Measurements from ENCODE around the gene CCDC86. TPM values are rescaled to one million over a fixed set of nuclear protein-coding genes. Genes with fewer than 3 reads are reported as not detected.

Gene CCDC86
- total and polyA plus RNA-seq, 4 experiments from 2014 or later = 7.5 to 17.2 (median 11.0) TPM

GRCh38 chr11:60858236-60858635, 16.3 kb downstream of the CCDC86 start:
- Histone ChIP-seq H3K4me1 (ENCODE audit: insufficient read depth, low read length) (peaks cover 13% of the 10 kb centered on the region), H3K4me3 (ENCODE audit: low read length in 2 of 2) (no peak overlapping the region), H3K27me3 (ENCODE audit: insufficient read depth, low read length) (no peaks in the 10 kb centered on the region), H3K9me3 (ENCODE audit: control insufficient read depth in 1 of 2, low read length in 2 of 2) (no peaks in the 10 kb centered on the region), H3K27ac (ENCODE audit: low read depth, low read length) (no peak overlapping the region), H3K36me3 (ENCODE audit: insufficient read depth, low read length) (no peaks in the 10 kb centered on the region)
- Mint-ChIP-seq H3K4me3 (peak overlapping the region in 1 of 8 donors; percentile 42), H3K4me1 (peaks cover 8 to 21% (median 16%) of the 10 kb centered on the region in 4 donors), H3K27ac (peak overlapping the region in 3 of 7 donors; percentile 30 to 85 (median 83)), H3K9me3 (no peaks in the 10 kb centered on the region), H3K36me3 (no peaks in the 10 kb centered on the region), H3K27me3 (no peaks in the 10 kb centered on the region)
- intact Hi-C loops (cut with micrococcal nuclease) = no loop called here
- POLR2A ChIA-PET (ENCODE audit: partially characterized antibody) = no interaction called here
- no peak for DNase-seq
- CTCF ChIA-PET (ENCODE audit: partially characterized antibody) = no interaction called here

- no peaks in the 10 kb centered on the region for H3K9me3 Mint-ChIP-seq
- H3K36me3 Mint-ChIP-seq = no peaks in the 10 kb centered on the region
- H3K27me3 Mint-ChIP-seq = no peaks in the 10 kb centered on the region
- H3K4me3 ChIP-seq (ENCODE audit: low read length in 2 of 2) = no peak overlapping the region
- no peaks in the 10 kb centered on the region for H3K36me3 ChIP-seq (ENCODE audit: insufficient read depth, low read length)
- DNase-seq = no peak
- no peak overlapping the region for H3K4me3 Mint-ChIP-seq
- H3K27me3 ChIP-seq (ENCODE audit: insufficient read depth, low read length) = no peaks in the 10 kb centered on the region
- intact Hi-C loops (cut with micrococcal nuclease) = no loop called here
- ChIA-PET POLR2A (ENCODE audit: partially characterized antibody) (no interaction called here), CTCF (ENCODE audit: partially characterized antibody) (no interaction called here)
- no peak overlapping the region for H3K27ac ChIP-seq (ENCODE audit: low read depth, low read length)
- peaks cover 13% of the 10 kb centered on the region for H3K4me1 ChIP-seq (ENCODE audit: insufficient read depth, low read length)
- H3K4me1 Mint-ChIP-seq = peaks cover 8 to 21% (median 16%) of the 10 kb centered on the region in 4 donors
- H3K27ac Mint-ChIP-seq = peak overlapping the region in 4 of 7 donors; percentile 24 to 85 (median 82)
- no peaks in the 10 kb centered on the region for H3K9me3 ChIP-seq (ENCODE audit: control insufficient read depth in 1 of 2, low read length in 2 of 2)
Observed at GRCh38 chr11:60858731-60859464, 17.0 kb downstream of the CCDC86 start.

GRCh38 chr11:60859616-60860250, 17.8 kb downstream of the CCDC86 start:
- H3K9me3 Mint-ChIP-seq = no peaks in the 10 kb centered on the region
- DNase-seq = no peak
- peaks cover 8 to 21% (median 16%) of the 10 kb centered on the region in 4 donors for H3K4me1 Mint-ChIP-seq
- Histone ChIP-seq H3K27ac (ENCODE audit: low read depth, low read length) (no peak overlapping the region), H3K4me3 (ENCODE audit: low read length in 2 of 2) (no peak overlapping the region), H3K4me1 (ENCODE audit: insufficient read depth, low read length) (peaks cover 13% of the 10 kb centered on the region), H3K27me3 (ENCODE audit: insufficient read depth, low read length) (no peaks in the 10 kb centered on the region), H3K36me3 (ENCODE audit: insufficient read depth, low read length) (no peaks in the 10 kb centered on the region), H3K9me3 (ENCODE audit: control insufficient read depth in 1 of 2, low read length in 2 of 2) (no peaks in the 10 kb centered on the region)
- no peak overlapping the region for H3K4me3 Mint-ChIP-seq
- ChIA-PET POLR2A (ENCODE audit: partially characterized antibody) (no interaction called here), CTCF (ENCODE audit: partially characterized antibody) (interaction anchor here (2.5 kb wide), 1 partner anchor 39 kb away, joined by 10 read pairs; no protein-coding TSS in a partner anchor)
- H3K36me3 Mint-ChIP-seq = no peaks in the 10 kb centered on the region
- intact Hi-C loops (cut with micrococcal nuclease) = no loop called here
- peak overlapping the region in 1 of 7 donors; percentile 37 for H3K27ac Mint-ChIP-seq
- H3K27me3 Mint-ChIP-seq = no peaks in the 10 kb centered on the region

- intact Hi-C loops (cut with micrococcal nuclease) = no loop called here
- no peaks in the 10 kb centered on the region for H3K27me3 ChIP-seq (ENCODE audit: insufficient read depth, low read length)
- ChIA-PET POLR2A (ENCODE audit: partially characterized antibody) (no interaction called here), CTCF (ENCODE audit: partially characterized antibody) (interaction anchor here (0.6 to 2.5 kb wide), 4 partner anchors 11 to 38 kb away, joined by 3 to 10 read pairs (median 4); no protein-coding TSS in a partner anchor)
- Mint-ChIP-seq H3K27me3 (no peaks in the 10 kb centered on the region), H3K9me3 (no peaks in the 10 kb centered on the region), H3K27ac (peak overlapping the region in 1 of 7 donors; percentile 37), H3K4me3 (no peak overlapping the region), H3K36me3 (no peaks in the 10 kb centered on the region), H3K4me1 (peaks cover 8 to 21% (median 14%) of the 10 kb centered on the region in 4 donors)
- H3K36me3 ChIP-seq (ENCODE audit: insufficient read depth, low read length) = no peaks in the 10 kb centered on the region
- H3K9me3 ChIP-seq (ENCODE audit: control insufficient read depth in 1 of 2, low read length in 2 of 2) = no peaks in the 10 kb centered on the region
- peaks cover 13% of the 10 kb centered on the region for H3K4me1 ChIP-seq (ENCODE audit: insufficient read depth, low read length)
- H3K27ac ChIP-seq (ENCODE audit: low read depth, low read length) = no peak overlapping the region
- H3K4me3 ChIP-seq (ENCODE audit: low read length in 2 of 2) = no peak overlapping the region
- no peak for DNase-seq
Observed at GRCh38 chr11:60860943-60861342, 19.0 kb downstream of the CCDC86 start.

- ChIA-PET POLR2A (ENCODE audit: partially characterized antibody) (no interaction called here), CTCF (ENCODE audit: partially characterized antibody) (no interaction called here)
- peak overlapping the region in 1 of 7 donors; percentile 43 for H3K27ac Mint-ChIP-seq
- H3K27me3 Mint-ChIP-seq = no peaks in the 10 kb centered on the region
- no peaks in the 10 kb centered on the region for H3K9me3 ChIP-seq (ENCODE audit: control insufficient read depth in 1 of 2, low read length in 2 of 2)
- no peak overlapping the region for H3K27ac ChIP-seq (ENCODE audit: low read depth, low read length)
- H3K9me3 Mint-ChIP-seq = no peaks in the 10 kb centered on the region
- H3K36me3 Mint-ChIP-seq = no peaks in the 10 kb centered on the region
- peaks cover 13% of the 10 kb centered on the region for H3K4me1 ChIP-seq (ENCODE audit: insufficient read depth, low read length)
- H3K4me3 ChIP-seq (ENCODE audit: low read length in 2 of 2) = no peak overlapping the region
- H3K4me1 Mint-ChIP-seq = peaks cover 8 to 21% (median 13%) of the 10 kb centered on the region in 4 donors
- DNase-seq = no peak
- no peaks in the 10 kb centered on the region for H3K36me3 ChIP-seq (ENCODE audit: insufficient read depth, low read length)
- H3K4me3 Mint-ChIP-seq = no peak overlapping the region
- no peaks in the 10 kb centered on the region for H3K27me3 ChIP-seq (ENCODE audit: insufficient read depth, low read length)
- intact Hi-C loops (cut with micrococcal nuclease) = no loop called here
Observed at GRCh38 chr11:60862171-60862570, 20.3 kb downstream of the CCDC86 start.

GRCh38 chr11:60863550-60864521, 21.9 kb downstream of the CCDC86 start:
- Mint-ChIP-seq H3K36me3 (no peaks in the 10 kb centered on the region), H3K27ac (peak overlapping the region in 1 of 7 donors; percentile 65), H3K27me3 (peaks cover 0 to 2% of the 10 kb centered on the region in 2 donors), H3K4me1 (peaks cover 3 to 6% (median 5%) of the 10 kb centered on the region in 4 donors), H3K9me3 (no peaks in the 10 kb centered on the region), H3K4me3 (peak overlapping the region in 2 of 8 donors; percentile 17 to 49)
- no peaks in the 10 kb centered on the region for H3K9me3 ChIP-seq (ENCODE audit: control insufficient read depth in 1 of 2, low read length in 2 of 2)
- no peak overlapping the region for H3K4me3 ChIP-seq (ENCODE audit: low read length in 2 of 2)
- H3K36me3 ChIP-seq (ENCODE audit: insufficient read depth, low read length) = no peaks in the 10 kb centered on the region
- POLR2A ChIA-PET (ENCODE audit: partially characterized antibody) = interaction anchor here (1.4 kb wide), 1 partner anchor 23 kb away, joined by 3 read pairs; no protein-coding TSS in a partner anchor
- CTCF ChIA-PET (ENCODE audit: partially characterized antibody) = interaction anchor here (1.2 kb wide), 1 partner anchor 8 kb away, joined by 5 read pairs; the partner anchor contains the start of gene PTGDR2
- peaks cover 4% of the 10 kb centered on the region for H3K4me1 ChIP-seq (ENCODE audit: insufficient read depth, low read length)
- DNase-seq = no peak
- no peaks in the 10 kb centered on the region for H3K27me3 ChIP-seq (ENCODE audit: insufficient read depth, low read length)
- no peak overlapping the region for H3K27ac ChIP-seq (ENCODE audit: low read depth, low read length)
- intact Hi-C loops (cut with micrococcal nuclease) = no loop called here
